Fibroblast of skin of back (primary cell): ENCODE measurements around the gene ATP8B3. TPM values are rescaled to one million over a fixed set of nuclear protein-coding genes. Genes with fewer than 3 reads are reported as not detected.
A peak's percentile ranks its signal among the peaks of the same experiment; 100 is the strongest.

Experiments
- DNase-seq: peaks from one replicate; pipeline ENCODE4 v3.0.0-alpha.2; 2013
- polyA plus RNA-seq, 2 experiments: library from polyadenylated mRNA; unstranded; fragments of 120-200 nt; gene quantifications; one replicate each; pipeline ENCODE4 v1.2.1, GENCODE V29; 2013; ENCODE audit not compliant: insufficient read length in 2 of 2

ATP8B3 gene
- 8.3 TPM for polyA plus RNA-seq (2013, experiment 1 of 2; ENCODE audit: insufficient read length)
- 3.1 TPM for polyA plus RNA-seq (2013, experiment 2 of 2; ENCODE audit: insufficient read length)

GRCh38 chr19:1811942-1812425 is at the start of gene ATP8B3:
TSS of gene ATP8B3 (minus strand) at chr19:1812276. CDS start at chr19:1811736, 540 bp downstream.
- no peak for DNase-seq

GRCh38 chr19:1861599-1862031 is 49.5 kb upstream of the ATP8B3 start:
- no peak for DNase-seq

GRCh38 chr19:1860821-1861598 is 48.9 kb upstream of the ATP8B3 start:
- DNase-seq, result no peak

GRCh38 chr19:1860042-1860775 is 48.1 kb upstream of the ATP8B3 start:
- DNase-seq, result peak; percentile 76

GRCh38 chr19:1859331-1859781 is 47.3 kb upstream of the ATP8B3 start:
- DNase-seq, result no peak

- DNase-seq, result no peak
These were observed 46.5 kb upstream of the ATP8B3 start for GRCh38 chr19:1858412-1859081.

GRCh38 chr19:1857648-1858326 is 45.7 kb upstream of the ATP8B3 start:
- no peak for DNase-seq

- DNase-seq, result peak; percentile 80
These were observed 44.9 kb upstream of the ATP8B3 start for GRCh38 chr19:1856698-1857603.

- no peak for DNase-seq
These were observed 44.2 kb upstream of the ATP8B3 start for GRCh38 chr19:1856345-1856697.

- DNase-seq, result peak; percentile 32
These were observed 43.8 kb upstream of the ATP8B3 start for GRCh38 chr19:1855828-1856255.

GRCh38 chr19:1855040-1855827 is 43.2 kb upstream of the ATP8B3 start:
- DNase-seq, result peak; percentile 92

GRCh38 chr19:1854542-1855039 is 42.5 kb upstream of the ATP8B3 start:
- DNase-seq, result no peak

GRCh38 chr19:1854039-1854541 is 42.0 kb upstream of the ATP8B3 start:
- no peak for DNase-seq

GRCh38 chr19:1853295-1854038 is 41.4 kb upstream of the ATP8B3 start:
- DNase-seq, result peak; percentile 79

GRCh38 chr19:1852581-1853128 is 40.6 kb upstream of the ATP8B3 start:
- DNase-seq, result no peak

- no peak for DNase-seq
These were observed 39.8 kb upstream of the ATP8B3 start for GRCh38 chr19:1851654-1852580.

GRCh38 chr19:1850809-1851653 is 39.0 kb upstream of the ATP8B3 start:
- DNase-seq, result no peak
